ENCODE measurements around the gene HDAC10.

DNA sequence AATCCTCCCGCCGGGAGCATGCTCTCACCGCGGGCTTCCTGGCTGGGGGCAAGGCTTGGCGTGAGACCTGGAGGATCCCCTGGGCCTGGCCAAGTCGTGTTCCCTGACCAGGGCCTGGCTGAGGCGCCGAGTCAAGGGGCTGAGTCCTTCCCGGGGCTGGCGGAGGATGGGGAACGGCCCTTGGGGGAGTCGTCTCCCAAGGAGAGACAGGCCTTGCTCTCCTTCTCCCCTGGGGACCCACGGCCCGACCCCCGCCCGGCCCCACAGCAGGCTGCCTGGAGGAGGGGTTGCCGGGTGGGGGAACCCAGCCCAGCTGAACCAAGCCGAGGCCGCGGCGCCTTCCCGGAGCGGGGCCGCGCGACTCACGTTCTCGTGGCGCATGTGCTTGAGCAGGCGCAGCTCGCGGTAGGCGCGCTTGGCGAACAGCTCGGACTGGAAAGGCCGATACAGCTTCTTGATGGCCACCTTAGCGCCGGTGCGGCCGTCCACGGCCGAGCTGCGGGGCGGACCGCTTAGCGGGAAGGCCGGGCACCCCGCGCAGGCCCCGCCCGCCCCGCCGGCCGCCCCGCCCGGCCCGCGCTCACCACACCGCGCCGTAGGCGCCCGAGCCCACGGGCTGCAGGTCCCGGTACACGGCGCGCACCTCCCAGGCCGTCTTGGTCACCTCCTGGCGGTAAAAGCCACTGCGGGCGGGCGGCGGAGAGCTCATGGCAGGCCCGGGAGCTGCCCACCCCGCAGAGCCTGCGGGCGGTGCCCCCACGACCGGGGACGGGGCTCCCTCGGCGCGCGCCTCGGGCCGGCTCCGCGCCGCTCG lies 9.9 kb upstream of the HDAC10 start:
- TF ChIP-seq, protein P1, sequence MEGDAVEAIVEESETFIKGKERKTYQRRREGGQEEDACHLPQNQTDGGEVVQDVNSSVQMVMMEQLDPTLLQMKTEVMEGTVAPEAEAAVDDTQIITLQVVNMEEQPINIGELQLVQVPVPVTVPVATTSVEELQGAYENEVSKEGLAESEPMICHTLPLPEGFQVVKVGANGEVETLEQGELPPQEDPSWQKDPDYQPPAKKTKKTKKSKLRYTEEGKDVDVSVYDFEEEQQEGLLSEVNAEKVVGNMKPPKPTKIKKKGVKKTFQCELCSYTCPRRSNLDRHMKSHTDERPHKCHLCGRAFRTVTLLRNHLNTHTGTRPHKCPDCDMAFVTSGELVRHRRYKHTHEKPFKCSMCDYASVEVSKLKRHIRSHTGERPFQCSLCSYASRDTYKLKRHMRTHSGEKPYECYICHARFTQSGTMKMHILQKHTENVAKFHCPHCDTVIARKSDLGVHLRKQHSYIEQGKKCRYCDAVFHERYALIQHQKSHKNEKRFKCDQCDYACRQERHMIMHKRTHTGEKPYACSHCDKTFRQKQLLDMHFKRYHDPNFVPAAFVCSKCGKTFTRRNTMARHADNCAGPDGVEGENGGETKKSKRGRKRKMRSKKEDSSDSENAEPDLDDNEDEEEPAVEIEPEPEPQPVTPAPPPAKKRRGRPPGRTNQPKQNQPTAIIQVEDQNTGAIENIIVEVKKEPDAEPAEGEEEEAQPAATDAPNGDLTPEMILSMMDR (IDR thresholded peaks at IDR 0.05) = no peak
- no peak for TF ChIP-seq POLR2A (IDR thresholded peaks at IDR 0.05)
